ENCODE data around the gene ARMC5. TPM values are rescaled to one million over a fixed set of nuclear protein-coding genes. Genes with fewer than 3 reads are reported as not detected.
A peak's percentile ranks its signal among the peaks of the same experiment; 100 is the strongest.

Gene ARMC5
- total RNA-seq, 1 donor: 39.3 TPM

GRCh38 chr16:31459687-31460581, 633 bp downstream of the ARMC5 start:
- DNase-seq (ENCODE audit: low read depth in 2 of 3, low spot score in 2 of 3): peak in 2 of 3 donors; percentile 98 to 99

- peak in 2 of 3 donors; percentile 50 to 74 for DNase-seq (ENCODE audit: low read depth in 2 of 3, low spot score in 2 of 3)
Measured at GRCh38 chr16:31460582-31461002, 1.3 kb downstream of the ARMC5 start.

GRCh38 chr16:31461201-31461920, 2.1 kb downstream of the ARMC5 start:
- no peak for DNase-seq (ENCODE audit: low read depth in 2 of 3, low spot score in 2 of 3)

GRCh38 chr16:31461921-31462804, 2.9 kb downstream of the ARMC5 start:
- no peak for DNase-seq (ENCODE audit: low read depth in 2 of 3, low spot score in 2 of 3)

GRCh38 chr16:31464348-31464769, 5.1 kb downstream of the ARMC5 start:
- no peak for DNase-seq (ENCODE audit: low read depth in 2 of 3, low spot score in 2 of 3)

- no peak for DNase-seq (ENCODE audit: low read depth in 2 of 3, low spot score in 2 of 3)
Measured at GRCh38 chr16:31464781-31465260, 5.5 kb downstream of the ARMC5 start.

- DNase-seq (ENCODE audit: low read depth in 2 of 3, low spot score in 2 of 3): no peak
Measured at GRCh38 chr16:31465788-31466370, 6.6 kb downstream of the ARMC5 start.

GRCh38 chr16:31466381-31466841, 7.1 kb downstream of the ARMC5 start:
- no peak for DNase-seq (ENCODE audit: low read depth in 2 of 3, low spot score in 2 of 3)

GRCh38 chr16:31467151-31467773, 8.0 kb downstream of the ARMC5 start:
- DNase-seq (ENCODE audit: low read depth in 2 of 3, low spot score in 2 of 3): peak in 1 of 3 donors; percentile 47

GRCh38 chr16:31467858-31468257, 8.6 kb downstream of the ARMC5 start:
- DNase-seq (ENCODE audit: low read depth in 2 of 3, low spot score in 2 of 3): no peak

GRCh38 chr16:31470615-31471014, 11.3 kb downstream of the ARMC5 start:
- DNase-seq (ENCODE audit: low read depth in 2 of 3, low spot score in 2 of 3): no peak

- no peak for DNase-seq (ENCODE audit: low read depth in 2 of 3, low spot score in 2 of 3)
Measured at GRCh38 chr16:31471241-31471874, 12.1 kb downstream of the ARMC5 start.

GRCh38 chr16:31471875-31472708, 12.8 kb downstream of the ARMC5 start, which contains the start of gene TGFB1I1:
TSS of gene TGFB1I1 (plus strand) at chr16:31472152. CDS start at chr16:31472189, 37 bp downstream.
- DNase-seq (ENCODE audit: low read depth in 2 of 3, low spot score in 2 of 3): no peak

GRCh38 chr16:31472709-31473203, 13.5 kb downstream of the ARMC5 start:
- DNase-seq (ENCODE audit: low read depth in 2 of 3, low spot score in 2 of 3): peak in 2 of 3 donors; percentile 83 to 85

- no peak for DNase-seq (ENCODE audit: low read depth in 2 of 3, low spot score in 2 of 3)
Measured at GRCh38 chr16:31473264-31473984, 14.1 kb downstream of the ARMC5 start.

- DNase-seq (ENCODE audit: low read depth in 2 of 3, low spot score in 2 of 3): no peak
Measured at GRCh38 chr16:31474173-31474714, 14.9 kb downstream of the ARMC5 start.
